NB4 (cell line): Measurements from ENCODE around the gene AHDC1.

Experiments used
- MYC ChIP-seq: IDR thresholded peaks from 2 replicates; pipeline ENCODE4 v1.6.1; 2011; ENCODE audit warnings: low read depth, low read length
- POLR2A ChIP-seq: IDR thresholded peaks from 2 replicates; pipeline ENCODE4 v1.6.1; 2011; ENCODE audit warnings: mild to moderate bottlenecking; ENCODE audit not compliant: insufficient read length; ENCODE audit errors: extremely low read depth
- TF ChIP-seq, protein P1 (sequence below): IDR thresholded peaks from one replicate; pipeline ENCODE4 v1.5.1; 2012; ENCODE audit warnings: low read depth, low read length

DNA sequence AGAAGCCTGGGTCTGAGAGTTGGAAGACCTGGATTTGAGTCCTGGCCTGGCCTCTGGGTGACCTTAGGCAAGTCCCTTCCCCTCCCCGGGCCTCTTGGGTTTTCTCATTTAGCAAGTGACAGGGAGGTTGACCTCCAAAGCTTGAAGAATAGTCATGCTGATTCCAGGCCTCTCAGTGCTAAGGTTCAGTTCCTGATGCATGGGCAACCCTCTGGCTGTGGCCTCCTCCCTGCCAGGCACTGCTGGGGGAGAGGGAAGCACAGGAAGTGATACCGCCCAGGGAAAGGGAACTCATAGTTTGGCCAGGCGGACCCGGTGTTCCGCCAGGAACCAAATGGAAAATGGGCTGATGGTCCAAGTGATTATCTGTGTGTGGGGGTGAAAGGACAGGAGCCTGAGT, 90.4 kb downstream of the AHDC1 start:
- TF ChIP-seq MYC (no peak), POLR2A (no peak)
- TF ChIP-seq, protein P1, sequence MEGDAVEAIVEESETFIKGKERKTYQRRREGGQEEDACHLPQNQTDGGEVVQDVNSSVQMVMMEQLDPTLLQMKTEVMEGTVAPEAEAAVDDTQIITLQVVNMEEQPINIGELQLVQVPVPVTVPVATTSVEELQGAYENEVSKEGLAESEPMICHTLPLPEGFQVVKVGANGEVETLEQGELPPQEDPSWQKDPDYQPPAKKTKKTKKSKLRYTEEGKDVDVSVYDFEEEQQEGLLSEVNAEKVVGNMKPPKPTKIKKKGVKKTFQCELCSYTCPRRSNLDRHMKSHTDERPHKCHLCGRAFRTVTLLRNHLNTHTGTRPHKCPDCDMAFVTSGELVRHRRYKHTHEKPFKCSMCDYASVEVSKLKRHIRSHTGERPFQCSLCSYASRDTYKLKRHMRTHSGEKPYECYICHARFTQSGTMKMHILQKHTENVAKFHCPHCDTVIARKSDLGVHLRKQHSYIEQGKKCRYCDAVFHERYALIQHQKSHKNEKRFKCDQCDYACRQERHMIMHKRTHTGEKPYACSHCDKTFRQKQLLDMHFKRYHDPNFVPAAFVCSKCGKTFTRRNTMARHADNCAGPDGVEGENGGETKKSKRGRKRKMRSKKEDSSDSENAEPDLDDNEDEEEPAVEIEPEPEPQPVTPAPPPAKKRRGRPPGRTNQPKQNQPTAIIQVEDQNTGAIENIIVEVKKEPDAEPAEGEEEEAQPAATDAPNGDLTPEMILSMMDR: no peak
